ENCODE results near the gene DESI1. TPM values are rescaled to one million over a fixed set of nuclear protein-coding genes. Genes with fewer than 3 reads are reported as not detected.

The DESI1 gene
- polyA plus RNA-seq, 1 of the 3 experiments (the other 2 are of a cell fraction) = 8.2 TPM

- H4K20me1 ChIP-seq (ENCODE audit: insufficient read depth) = no peaks in the 10 kb centered on the region
- CTCF ChIA-PET = interaction anchor here (2.2 kb wide), 1 partner anchor 11 kb away, joined by 7 read pairs; no protein-coding TSS in a partner anchor
- H3K4me1 ChIP-seq (ENCODE audit: control insufficient read depth in 1 of 2, insufficient read depth in 2 of 2, low read depth in 1 of 2, low read length in 1 of 2) = no peaks in the 10 kb centered on the region
- TF ChIP-seq TEAD4 (IDR thresholded peaks at IDR 0.05; ENCODE audit: borderline replicate concordance, insufficient read depth) = no peak
- TF ChIP-seq YY1 (IDR thresholded peaks at IDR 0.05; ENCODE audit: low read depth) = no peak
- TF ChIP-seq TCF12 (IDR thresholded peaks at IDR 0.05) = no peak
- TF ChIP-seq JUND (IDR thresholded peaks at IDR 0.05) = no peak
- no peak for TF ChIP-seq ELF1 (IDR thresholded peaks at IDR 0.05)
- no peak for TF ChIP-seq NRF1 (IDR thresholded peaks at IDR 0.05; ENCODE audit: low read depth, low read length)
- POLR2A ChIA-PET = no interaction called here
- no peak overlapping the region for H3K27ac ChIP-seq (ENCODE audit: low read depth in 2 of 2, low read length in 1 of 2)
- H3K4me3 ChIP-seq (ENCODE audit: low read depth in 2 of 2, low read length in 1 of 2) = no peak overlapping the region
- no peak overlapping the region for H3K9ac ChIP-seq
- DNase-seq = no peak
- peaks cover 24 to 35% of the 10 kb centered on the region in 2 experiments for H3K36me3 ChIP-seq (replicated peaks in 1 of 2; ENCODE audit: control insufficient read depth in 1 of 2, insufficient read depth in 2 of 2, low read length in 1 of 2)
- no peaks in the 10 kb centered on the region for H3K27me3 ChIP-seq (ENCODE audit: insufficient read depth)
- peaks cover 4% of the 10 kb centered on the region; the same call in 1 of the 2 replicates for H3K79me2 ChIP-seq (ENCODE audit: insufficient read depth)
- no peaks in the 10 kb centered on the region for H3K9me2 ChIP-seq
- 100% methylated on average over 3 of the region's 3 CpGs for WGBS (ENCODE audit: low lambda C conversion rate)
- no peak overlapping the region for H3K4me2 ChIP-seq
- no peaks in the 10 kb centered on the region for H3K9me3 ChIP-seq
- H3F3A ChIP-seq (replicated peaks; ENCODE audit: insufficient read depth) = no peaks in the 10 kb centered on the region
- H2AFZ ChIP-seq (ENCODE audit: low read depth) = no peak overlapping the region
Measured at GRCh38 chr22:41654322-41654721, 33.5 kb upstream of the DESI1 start.

GRCh38 chr22:41650821-41651220, 30.0 kb upstream of the DESI1 start:
- POLR2A ChIA-PET = no interaction called here
- TF ChIP-seq NRF1 (IDR thresholded peaks at IDR 0.05; ENCODE audit: low read depth, low read length) (no peak), CHD2 (IDR thresholded peaks at IDR 0.05; ENCODE audit: low read length, partially characterized antibody) (no peak), EP300 (IDR thresholded peaks at IDR 0.05; ENCODE audit: borderline replicate concordance in 1 of 2, low read depth in 1 of 2, low read length in 1 of 2) (no peak), FOXM1 (IDR thresholded peaks at IDR 0.05; ENCODE audit: low read depth) (no peak), SIN3A (IDR thresholded peaks at IDR 0.05; ENCODE audit: borderline replicate concordance, low read depth, low read length) (no peak), RCOR1 (IDR thresholded peaks at IDR 0.05; ENCODE audit: low read length) (no peak), RAD21 (IDR thresholded peaks at IDR 0.05; ENCODE audit: low read length) (no peak), TAF1 (IDR thresholded peaks at IDR 0.05; ENCODE audit: borderline replicate concordance, low read depth, low read length) (no peak), MAX (IDR thresholded peaks at IDR 0.05; ENCODE audit: low read depth) (no peak), RFX5 (IDR thresholded peaks at IDR 0.05; ENCODE audit: low read length) (no peak), ELF1 (IDR thresholded peaks at IDR 0.05) (no peak)
- Histone ChIP-seq H2AFZ (ENCODE audit: low read depth) (no peak overlapping the region), H3K9me2 (no peaks in the 10 kb centered on the region), H4K20me1 (ENCODE audit: insufficient read depth) (no peaks in the 10 kb centered on the region), H3K4me2 (no peak overlapping the region), H3K9ac (no peak overlapping the region), H3K36me3 (replicated peaks in 1 of 2; ENCODE audit: control insufficient read depth in 1 of 2, insufficient read depth in 2 of 2, low read length in 1 of 2) (peaks cover 15 to 30% of the 10 kb centered on the region in 2 experiments), H3K79me2 (ENCODE audit: insufficient read depth) (peaks cover 4% of the 10 kb centered on the region; the same call in 1 of the 2 replicates), H3K4me3 (ENCODE audit: low read depth in 2 of 2, low read length in 1 of 2) (no peak overlapping the region), H3K27me3 (ENCODE audit: insufficient read depth) (no peaks in the 10 kb centered on the region), H3K4me1 (ENCODE audit: control insufficient read depth in 1 of 2, insufficient read depth in 2 of 2, low read depth in 1 of 2, low read length in 1 of 2) (no peaks in the 10 kb centered on the region), H3K27ac (ENCODE audit: low read depth in 2 of 2, low read length in 1 of 2) (no peak overlapping the region), H3K9me3 (no peaks in the 10 kb centered on the region), H3F3A (replicated peaks; ENCODE audit: insufficient read depth) (peaks cover 4% of the 10 kb centered on the region)
- CTCF ChIA-PET = no interaction called here
- 96% methylated on average over 9 of the region's 11 CpGs for WGBS (ENCODE audit: low lambda C conversion rate)
- no peak for DNase-seq

GRCh38 chr22:41650229-41650628, 29.4 kb upstream of the DESI1 start:
- H3K9ac ChIP-seq = no peak overlapping the region
- peaks cover 4% of the 10 kb centered on the region; the same call in 1 of the 2 replicates for H3K79me2 ChIP-seq (ENCODE audit: insufficient read depth)
- H3K9me3 ChIP-seq = no peaks in the 10 kb centered on the region
- peaks cover 4% of the 10 kb centered on the region for H3F3A ChIP-seq (replicated peaks; ENCODE audit: insufficient read depth)
- H2AFZ ChIP-seq (ENCODE audit: low read depth) = no peak overlapping the region
- CTCF ChIA-PET = no interaction called here
- WGBS (ENCODE audit: low lambda C conversion rate) = 100% methylated on average over 1 of the region's 1 CpG
- H3K27ac ChIP-seq (ENCODE audit: low read depth in 2 of 2, low read length in 1 of 2) = no peak overlapping the region
- H3K36me3 ChIP-seq (replicated peaks in 1 of 2; ENCODE audit: control insufficient read depth in 1 of 2, insufficient read depth in 2 of 2, low read length in 1 of 2) = peaks cover 15 to 30% of the 10 kb centered on the region in 2 experiments
- no peaks in the 10 kb centered on the region for H3K4me1 ChIP-seq (ENCODE audit: control insufficient read depth in 1 of 2, insufficient read depth in 2 of 2, low read depth in 1 of 2, low read length in 1 of 2)
- H4K20me1 ChIP-seq (ENCODE audit: insufficient read depth) = no peaks in the 10 kb centered on the region
- no peaks in the 10 kb centered on the region for H3K9me2 ChIP-seq
- no peak overlapping the region for H3K4me3 ChIP-seq (ENCODE audit: low read depth in 2 of 2, low read length in 1 of 2)
- POLR2A ChIA-PET = no interaction called here
- H3K4me2 ChIP-seq = no peak overlapping the region
- no peaks in the 10 kb centered on the region for H3K27me3 ChIP-seq (ENCODE audit: insufficient read depth)
- DNase-seq = no peak
- TF ChIP-seq YY1 (IDR thresholded peaks at IDR 0.05; ENCODE audit: low read depth) (no peak), RFX5 (IDR thresholded peaks at IDR 0.05; ENCODE audit: low read length) (no peak), EP300 (IDR thresholded peaks at IDR 0.05; ENCODE audit: borderline replicate concordance in 1 of 2, low read depth in 1 of 2, low read length in 1 of 2) (no peak), CTCF (IDR thresholded peaks at IDR 0.05) (no peak), ZBTB33 (IDR thresholded peaks at IDR 0.05; ENCODE audit: borderline replicate concordance, low read depth) (no peak), MAX (IDR thresholded peaks at IDR 0.05; ENCODE audit: low read depth) (no peak), PBX3 (IDR thresholded peaks at IDR 0.05) (no peak)
